Measurements from ENCODE around the gene AGAP3.

The AGAP3 gene

DNA sequence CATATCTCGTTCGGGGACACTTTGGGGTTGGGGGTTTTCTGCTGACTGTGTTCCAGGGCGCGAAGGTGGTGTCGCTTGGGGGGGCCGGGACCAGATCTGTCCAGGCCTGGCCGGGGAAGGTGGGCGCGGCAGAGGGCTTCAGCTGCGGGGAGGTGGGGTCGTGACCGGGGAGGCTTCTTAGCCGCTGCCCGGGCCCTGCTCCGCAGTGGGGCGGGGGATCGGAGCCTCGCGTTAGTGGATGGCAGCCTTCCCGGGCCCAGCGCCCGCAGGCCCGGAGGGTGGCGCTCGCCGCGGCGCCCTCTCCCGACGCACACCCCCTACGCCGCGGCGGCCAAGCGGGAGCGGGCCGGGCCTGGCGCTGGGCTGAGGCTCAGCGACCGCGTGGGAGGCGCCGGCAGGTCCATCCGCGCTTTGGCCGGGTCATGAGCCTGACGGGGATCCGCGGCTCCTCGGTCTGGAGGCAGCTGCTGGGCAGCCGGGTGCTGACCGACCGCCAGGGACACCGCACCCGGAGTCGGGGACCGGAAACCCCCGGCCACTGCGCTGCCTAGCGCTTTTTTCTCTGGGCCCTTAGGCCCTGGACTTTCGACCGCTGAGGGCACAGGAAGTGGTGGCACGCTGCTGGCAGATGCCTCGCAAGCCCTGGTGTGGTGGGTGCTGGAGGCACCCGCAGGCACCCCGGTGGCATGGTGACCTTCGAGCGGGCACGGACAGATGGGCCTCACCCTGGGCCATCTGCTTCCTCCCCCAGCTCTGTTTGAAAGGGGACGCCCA lies 1.2 kb downstream of the AGAP3 start:
- peak; percentile 58 for DNase-seq (ENCODE audit: extremely low spot score)
- TF ChIP-seq, protein P1, sequence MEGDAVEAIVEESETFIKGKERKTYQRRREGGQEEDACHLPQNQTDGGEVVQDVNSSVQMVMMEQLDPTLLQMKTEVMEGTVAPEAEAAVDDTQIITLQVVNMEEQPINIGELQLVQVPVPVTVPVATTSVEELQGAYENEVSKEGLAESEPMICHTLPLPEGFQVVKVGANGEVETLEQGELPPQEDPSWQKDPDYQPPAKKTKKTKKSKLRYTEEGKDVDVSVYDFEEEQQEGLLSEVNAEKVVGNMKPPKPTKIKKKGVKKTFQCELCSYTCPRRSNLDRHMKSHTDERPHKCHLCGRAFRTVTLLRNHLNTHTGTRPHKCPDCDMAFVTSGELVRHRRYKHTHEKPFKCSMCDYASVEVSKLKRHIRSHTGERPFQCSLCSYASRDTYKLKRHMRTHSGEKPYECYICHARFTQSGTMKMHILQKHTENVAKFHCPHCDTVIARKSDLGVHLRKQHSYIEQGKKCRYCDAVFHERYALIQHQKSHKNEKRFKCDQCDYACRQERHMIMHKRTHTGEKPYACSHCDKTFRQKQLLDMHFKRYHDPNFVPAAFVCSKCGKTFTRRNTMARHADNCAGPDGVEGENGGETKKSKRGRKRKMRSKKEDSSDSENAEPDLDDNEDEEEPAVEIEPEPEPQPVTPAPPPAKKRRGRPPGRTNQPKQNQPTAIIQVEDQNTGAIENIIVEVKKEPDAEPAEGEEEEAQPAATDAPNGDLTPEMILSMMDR (IDR thresholded peaks at IDR 0.05; ENCODE audit: control extremely low read depth, extremely low read depth, low read depth, missing control alignments) = peak; percentile 30
- CTCF ChIA-PET = interaction anchor here (1.0 to 12.8 kb wide), 5 partner anchors 10 to 59 kb away, joined by 3 to 149 read pairs (median 3); partner anchors contain the start of gene ABCB8
- POLR2A ChIA-PET = no interaction called here

DNA sequence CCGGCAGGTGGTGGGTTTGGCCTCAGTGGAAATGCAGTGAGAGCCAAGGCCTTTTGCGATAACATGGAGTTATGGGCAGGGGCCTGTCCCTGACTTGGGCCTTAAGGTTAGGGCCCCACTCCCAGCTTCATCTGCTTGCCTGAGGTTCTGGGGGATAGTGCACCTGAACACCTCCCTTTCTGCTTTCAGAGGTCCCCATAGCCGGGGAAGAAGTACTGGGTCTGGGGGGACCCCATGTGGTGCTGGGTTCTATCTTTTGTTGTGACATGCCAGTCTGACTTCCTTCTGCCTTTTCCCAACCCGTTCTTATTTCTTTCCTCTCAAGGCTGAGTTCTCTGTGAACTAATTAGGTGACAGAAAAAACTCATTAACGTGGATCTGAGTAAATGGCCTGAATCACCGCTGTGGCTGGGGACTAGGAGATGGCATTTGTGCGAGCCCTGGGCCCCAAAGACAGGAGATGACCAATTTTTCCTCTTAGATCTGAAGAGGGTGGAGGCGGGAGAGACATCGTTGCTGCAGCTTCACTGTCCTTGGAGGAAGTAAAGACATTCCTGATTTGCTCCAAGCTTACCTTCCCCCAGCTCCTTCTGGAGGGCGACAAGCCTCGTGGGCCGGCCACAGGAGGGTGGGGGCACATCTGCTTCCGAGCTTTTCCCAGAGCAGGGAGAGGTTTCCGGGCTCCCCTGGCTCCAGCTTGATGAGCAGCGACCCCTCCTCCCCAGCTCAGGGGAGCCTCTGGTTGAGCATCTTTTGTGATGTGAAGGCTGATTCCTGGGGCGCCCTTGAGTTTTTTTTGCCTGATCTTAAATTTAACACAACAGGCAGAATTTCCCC lies 2.0 kb downstream of the AGAP3 start:
- no peak for DNase-seq (ENCODE audit: extremely low spot score)
- ChIA-PET CTCF (interaction anchor here (1.0 to 12.8 kb wide), 5 partner anchors 9 to 60 kb away, joined by 3 to 149 read pairs (median 3); partner anchors contain the start of gene ABCB8), POLR2A (no interaction called here)
- TF ChIP-seq, protein P1 (IDR thresholded peaks at IDR 0.05; ENCODE audit: control extremely low read depth, extremely low read depth, low read depth, missing control alignments) = no peak

DNA sequence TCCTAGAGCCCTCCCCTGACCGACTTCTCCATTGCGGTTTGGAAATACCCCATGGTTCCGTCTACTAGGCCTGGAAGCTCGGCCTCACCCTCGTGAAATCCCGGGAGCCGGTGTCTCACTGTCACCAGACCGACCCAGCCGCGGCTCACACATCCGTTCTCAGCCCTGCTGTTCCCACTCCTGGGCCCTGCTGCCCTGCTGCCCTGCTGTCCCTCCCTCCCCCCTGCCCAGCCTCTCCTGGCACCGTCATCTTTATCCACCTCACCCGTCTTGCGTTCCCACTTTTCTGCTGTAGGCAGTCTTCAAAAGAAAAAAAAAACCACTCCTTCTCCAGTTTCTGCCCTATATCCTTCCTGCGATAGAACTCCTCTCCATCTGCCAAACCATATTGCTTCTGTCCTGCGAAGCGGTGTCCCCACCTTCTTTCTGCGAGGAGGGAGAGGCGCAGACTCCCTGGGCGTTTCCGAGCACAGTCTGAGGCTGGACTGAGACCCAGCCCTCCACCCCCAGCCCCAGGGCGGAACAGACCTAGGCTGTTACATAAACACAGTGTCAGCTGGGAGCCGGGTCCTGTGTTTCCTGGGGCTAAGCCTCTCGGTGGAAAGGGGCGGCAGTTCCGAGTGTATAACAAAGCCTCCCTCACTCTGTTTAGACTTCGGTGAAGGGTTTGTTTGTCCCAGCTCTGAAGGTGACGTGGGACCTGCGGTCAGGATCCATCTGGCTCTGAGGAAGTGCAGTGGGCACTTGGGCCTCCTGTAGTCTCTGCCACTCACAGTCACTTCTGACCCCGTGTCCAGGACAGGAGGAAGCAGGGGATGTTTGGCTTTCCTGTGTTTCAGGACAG lies 2.8 kb downstream of the AGAP3 start:
- POLR2A ChIA-PET = no interaction called here
- DNase-seq (ENCODE audit: extremely low spot score) = no peak
- TF ChIP-seq, protein P1 (IDR thresholded peaks at IDR 0.05; ENCODE audit: control extremely low read depth, extremely low read depth, low read depth, missing control alignments) = no peak
- CTCF ChIA-PET = interaction anchor here (0.7 to 12.8 kb wide), 5 partner anchors 8 to 71 kb away, joined by 3 to 149 read pairs (median 3); no protein-coding TSS in a partner anchor

DNA sequence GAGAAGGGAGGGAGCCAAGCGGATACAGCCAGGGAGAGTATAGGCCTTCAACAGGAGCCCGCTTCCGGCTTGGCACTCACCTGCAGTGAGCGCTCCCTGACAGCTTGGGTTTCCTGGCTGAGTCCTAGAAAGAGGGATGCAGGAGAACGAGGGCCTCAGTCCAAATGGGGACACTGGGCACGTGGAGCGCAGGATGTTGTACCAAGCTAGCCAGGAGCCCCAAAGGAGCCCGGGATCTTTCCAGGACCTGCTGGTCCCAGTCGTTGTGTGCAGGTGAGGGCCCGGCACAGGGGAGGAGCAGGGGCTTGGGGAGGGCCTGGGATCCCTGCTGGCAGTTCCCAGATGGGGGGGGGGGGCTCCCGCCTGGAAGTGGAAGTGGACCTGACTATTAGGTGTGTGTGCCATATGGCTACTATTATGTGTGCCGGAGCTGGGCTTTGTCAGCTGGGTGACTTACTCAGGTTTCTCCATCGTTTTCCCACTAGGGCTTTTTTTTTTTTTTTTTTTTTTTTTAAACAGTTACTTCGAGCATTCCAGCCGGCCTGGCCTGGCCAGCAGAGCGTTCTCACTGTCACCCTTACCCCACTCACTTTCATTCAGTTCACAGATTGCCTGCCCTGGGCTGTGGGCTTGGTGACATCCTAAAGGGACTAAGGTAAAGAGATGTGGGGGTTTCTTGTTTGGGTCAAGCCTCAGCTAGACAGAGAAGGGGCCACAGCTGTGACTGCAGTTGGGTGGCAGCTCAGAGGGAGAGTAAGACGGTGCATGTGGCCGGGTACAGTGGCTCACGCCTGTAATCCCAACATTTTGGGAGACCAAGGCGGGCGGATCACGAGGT lies 3.8 kb downstream of the AGAP3 start:
- ChIA-PET CTCF (interaction anchor here (0.7 to 12.8 kb wide), 4 partner anchors 8 to 106 kb away, joined by 3 to 149 read pairs (median 4); no protein-coding TSS in a partner anchor), POLR2A (no interaction called here)
- TF ChIP-seq, protein P1 (IDR thresholded peaks at IDR 0.05; ENCODE audit: control extremely low read depth, extremely low read depth, low read depth, missing control alignments) = no peak
- no peak for DNase-seq (ENCODE audit: extremely low spot score)

DNA sequence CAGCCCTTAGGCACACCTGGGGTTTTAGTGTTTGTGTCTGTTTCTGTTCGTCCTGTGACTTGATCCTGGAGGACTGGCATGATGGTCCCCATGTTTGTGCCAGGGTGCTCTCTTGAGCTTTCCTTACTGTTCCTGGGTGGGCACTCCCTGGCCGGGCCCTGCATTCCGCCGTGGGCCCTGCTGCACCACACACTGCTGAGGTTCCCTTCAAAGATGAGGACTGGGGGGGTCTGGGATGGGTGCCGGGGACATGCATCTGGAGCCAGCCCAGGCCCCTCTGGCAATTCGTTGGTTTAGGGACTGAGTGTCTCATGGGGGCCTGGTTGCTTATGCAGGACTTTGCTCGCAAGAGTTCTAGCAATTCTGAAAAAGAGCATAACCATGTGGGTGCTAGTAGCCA lies 4.7 kb downstream of the AGAP3 start:
- TF ChIP-seq, protein P1 (IDR thresholded peaks at IDR 0.05; ENCODE audit: control extremely low read depth, extremely low read depth, low read depth, missing control alignments) = no peak
- CTCF ChIA-PET = interaction anchor here (0.9 to 12.8 kb wide), 3 partner anchors 17 to 107 kb away, joined by 3 to 149 read pairs (median 3); no protein-coding TSS in a partner anchor
- POLR2A ChIA-PET = no interaction called here
- no peak for DNase-seq (ENCODE audit: extremely low spot score)

Data from GM10248 (cell line).